NCI-H2196 treated with DMSO at 0.1 percent for 48 hours (cell line): Measurements from ENCODE around the gene MAGEF1.
"Not testable (repeated sequence)": the region's sequence is repeated elsewhere in the genome, so short reads cannot be mapped to it uniquely, and the experiment has no call there.

Source experiments
- DNase-seq: peaks from one replicate; lab custom pipeline; 2025; ENCODE audit not compliant: unreplicated experiment; lab: John Stamatoyannopoulos, UW

MAGEF1 gene

DNA sequence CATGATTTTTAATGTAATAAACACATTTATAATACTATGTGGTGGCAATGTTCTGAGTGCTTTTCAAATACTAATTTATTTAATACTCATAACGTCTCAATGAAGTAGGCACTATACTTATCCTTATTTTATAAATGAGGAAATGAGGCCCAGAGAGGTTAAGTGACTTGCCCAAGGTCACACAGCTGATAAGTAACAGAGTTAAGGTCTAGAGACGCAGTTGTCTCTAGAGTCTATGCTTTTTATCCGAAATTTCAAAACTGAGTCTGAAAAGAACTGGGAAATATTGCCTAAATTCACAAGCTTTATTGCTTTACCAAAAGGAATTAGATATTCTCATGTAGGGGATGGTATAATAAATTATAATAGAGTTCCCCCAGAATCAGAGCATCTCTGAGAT, 31.4 kb upstream of the MAGEF1 start:
- DNase-seq = no peak

DNA sequence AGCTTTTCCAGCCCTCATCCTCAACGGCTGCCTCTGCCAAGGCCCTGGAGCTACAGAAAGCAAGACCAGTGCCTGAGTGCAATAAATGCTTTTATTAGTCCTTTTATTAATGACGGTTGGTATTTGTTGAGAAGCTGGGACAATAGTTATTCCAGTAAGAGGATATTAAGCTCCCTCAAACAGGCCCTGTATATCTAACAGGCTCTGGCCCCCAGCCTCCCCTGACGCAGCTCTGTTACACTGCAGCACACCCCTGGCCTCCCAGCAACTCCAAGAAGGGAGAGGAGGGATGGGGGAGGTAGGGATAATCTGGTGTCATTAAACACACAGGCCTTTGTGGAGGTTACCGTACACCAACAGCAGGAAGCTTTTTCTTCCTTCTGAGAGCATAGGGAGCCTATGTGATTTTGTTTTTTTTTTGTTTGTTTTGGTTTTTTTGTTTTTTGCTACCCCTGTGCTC, 30.8 kb upstream of the MAGEF1 start:
- peak; percentile 63 for DNase-seq

DNA sequence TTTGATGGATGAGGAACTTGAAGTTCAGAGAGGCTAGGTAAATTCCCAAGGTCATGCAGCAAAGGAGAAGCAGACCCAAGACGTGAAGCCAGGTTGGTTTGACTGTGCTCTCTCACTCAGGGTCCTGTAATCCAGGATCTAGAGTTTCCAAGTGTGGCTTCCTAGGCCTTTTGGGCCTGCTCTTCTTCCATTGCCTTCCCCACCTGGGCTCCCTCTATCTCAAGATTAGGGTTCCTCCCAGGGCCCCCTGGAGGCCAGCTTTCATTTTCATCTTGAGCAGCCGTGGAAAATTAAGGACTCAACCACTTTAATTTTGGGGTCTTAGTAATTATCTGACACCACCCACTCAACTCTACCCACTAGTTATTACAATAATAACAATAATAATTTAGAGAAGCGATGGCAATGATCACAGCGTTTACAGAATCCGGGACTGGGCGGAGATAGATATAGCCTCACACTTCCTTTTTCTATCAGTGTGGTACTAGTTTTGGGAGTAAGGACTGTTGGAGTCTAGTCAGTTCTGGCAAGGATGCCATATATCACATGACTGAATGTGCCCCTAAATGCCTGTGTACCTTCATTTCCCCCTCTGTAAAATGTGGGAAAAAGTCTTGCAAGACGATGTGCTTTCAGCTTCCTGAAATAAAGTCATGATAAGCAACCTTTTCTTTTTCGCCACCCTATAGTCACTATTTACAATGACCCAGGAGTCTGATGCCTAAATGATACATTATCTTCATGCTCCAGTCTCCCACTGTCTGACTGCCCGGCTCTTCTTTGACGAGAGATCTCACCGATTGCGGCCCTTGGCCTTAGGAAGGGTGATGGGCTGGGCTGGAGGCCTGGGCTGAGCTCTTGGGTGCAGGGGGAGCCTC, 30.2 kb upstream of the MAGEF1 start:
- no peak for DNase-seq

DNA sequence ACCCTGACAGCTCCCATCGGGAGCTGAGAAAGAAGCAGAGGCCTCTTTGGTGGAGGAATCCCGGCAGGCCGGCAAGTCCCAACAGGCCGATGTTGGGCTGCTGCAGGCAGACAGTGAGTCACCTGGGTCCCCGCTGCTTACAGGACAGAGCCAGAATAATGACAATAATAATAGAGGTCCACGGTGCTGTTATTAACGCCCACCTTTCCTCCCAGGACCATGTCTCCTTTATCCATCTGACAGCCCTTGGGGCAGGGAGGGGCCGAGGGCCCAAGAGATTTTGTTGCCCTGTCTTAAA, 29.3 kb upstream of the MAGEF1 start:
- no peak for DNase-seq

DNA sequence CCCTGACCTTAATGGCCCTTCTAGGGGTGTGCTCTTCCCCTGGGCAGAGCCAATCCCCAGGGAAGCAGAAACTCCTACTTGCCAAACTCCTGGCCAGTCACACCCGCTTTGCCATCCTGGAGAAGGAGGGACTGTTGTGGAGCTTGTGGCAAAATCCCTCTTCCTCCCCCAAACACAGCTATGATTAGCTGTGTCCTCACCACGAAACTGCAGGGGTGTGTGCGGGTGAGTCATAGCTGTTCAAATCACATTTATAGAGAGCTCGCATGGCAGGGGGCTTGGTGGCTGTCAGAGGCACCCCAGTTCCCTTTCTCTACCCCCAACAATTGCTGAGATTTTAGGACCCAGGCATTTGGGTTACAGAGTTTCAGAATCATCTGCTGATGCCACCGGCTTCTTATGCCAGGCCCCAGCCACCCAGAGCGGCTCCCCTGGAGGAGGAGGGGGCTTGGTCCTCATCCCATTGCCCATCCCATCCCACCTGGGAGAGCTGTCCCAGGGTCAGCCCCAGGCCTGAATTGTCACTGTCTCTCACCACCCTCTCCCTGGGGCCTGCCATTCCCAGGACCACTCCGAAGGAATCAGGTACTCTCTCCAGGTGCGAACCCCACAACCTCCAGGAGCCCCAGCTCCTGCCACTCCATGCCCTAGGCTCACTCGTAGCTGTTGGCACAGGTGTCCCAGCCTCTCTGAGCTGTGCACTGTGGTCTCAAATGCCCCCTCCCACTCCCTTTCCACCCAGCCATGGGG, 28.8 kb upstream of the MAGEF1 start:
- DNase-seq = no peak

DNA sequence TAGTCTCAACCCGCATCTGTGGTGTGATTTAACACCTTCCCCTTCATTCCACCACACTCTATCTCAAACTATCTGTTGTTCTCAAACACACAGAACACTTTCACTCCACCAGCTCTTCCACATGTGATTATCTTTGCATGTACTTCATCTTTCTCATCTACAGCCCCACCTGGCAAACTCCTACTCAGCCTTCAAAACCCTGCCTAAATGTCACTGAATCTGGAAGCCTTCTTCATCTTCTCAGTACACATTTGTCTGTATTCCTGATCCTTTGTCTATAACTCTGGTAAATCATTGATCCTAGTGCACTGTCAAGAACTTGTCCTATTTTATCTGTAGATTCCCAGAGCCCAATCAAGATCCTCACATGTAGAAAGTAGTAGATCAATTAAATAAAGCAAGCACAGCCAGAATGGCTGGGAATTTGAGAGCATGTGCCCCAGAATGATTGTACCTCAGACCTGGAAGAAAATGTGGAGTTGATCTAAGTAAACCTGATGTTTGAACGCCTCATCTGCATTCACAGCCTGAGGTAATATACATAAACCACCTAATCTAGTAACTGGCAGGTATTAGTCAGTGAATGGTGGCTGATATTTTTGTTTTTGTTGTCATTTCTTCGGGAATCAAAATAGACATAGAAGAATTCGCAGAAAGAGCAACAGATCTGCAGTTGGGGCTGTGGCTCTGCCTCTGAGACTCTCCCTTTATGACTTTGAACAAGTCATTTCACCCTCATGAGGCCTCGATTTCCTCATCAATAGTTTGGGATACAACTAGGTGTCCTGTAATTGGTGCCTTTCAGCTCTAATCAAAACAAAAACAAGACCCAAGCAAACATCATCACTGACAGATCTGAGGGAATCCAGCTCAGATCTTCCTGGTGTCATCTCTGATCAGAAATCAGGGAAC, 28.0 kb upstream of the MAGEF1 start:
- DNase-seq = no peak

DNA sequence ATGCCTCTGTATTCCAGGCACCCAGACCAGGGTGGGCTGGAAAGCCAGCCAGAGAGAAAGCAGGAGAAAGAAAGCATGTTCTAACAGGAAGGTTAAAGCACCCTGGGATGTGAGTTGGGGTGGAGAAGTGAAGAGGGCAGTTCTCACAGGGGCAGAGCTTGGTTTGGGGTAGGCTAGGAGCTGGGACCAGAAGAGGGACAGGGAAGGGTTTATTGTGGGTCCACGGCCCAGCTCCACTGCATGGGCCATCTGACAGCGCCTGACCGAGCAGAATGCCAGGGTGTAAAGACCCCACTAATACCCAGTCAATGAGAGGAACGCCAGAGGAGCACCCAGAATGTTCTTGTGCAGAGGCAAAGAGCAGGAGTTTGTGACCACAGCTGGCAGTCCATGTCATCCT, 27.1 kb upstream of the MAGEF1 start:
- no peak for DNase-seq

DNA sequence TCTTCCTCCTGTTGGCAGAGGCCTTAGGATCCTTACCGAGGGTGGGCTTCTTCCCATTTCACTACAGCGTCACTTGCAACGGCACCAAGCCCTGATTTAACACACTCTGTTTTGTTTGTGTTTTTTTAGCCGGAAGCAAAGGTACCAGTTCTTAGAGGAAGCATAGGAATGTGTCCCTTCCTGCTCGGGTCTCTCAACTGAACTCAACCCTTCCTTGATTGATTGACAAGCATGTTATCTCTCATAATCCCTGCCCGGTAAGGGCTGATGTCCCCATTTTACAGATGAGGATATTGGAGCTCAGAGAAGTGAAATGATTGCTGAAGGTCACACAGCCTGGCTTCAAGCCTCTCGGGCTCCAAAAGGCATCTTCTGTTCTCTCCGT, 26.6 kb upstream of the MAGEF1 start:
- no peak for DNase-seq

DNA sequence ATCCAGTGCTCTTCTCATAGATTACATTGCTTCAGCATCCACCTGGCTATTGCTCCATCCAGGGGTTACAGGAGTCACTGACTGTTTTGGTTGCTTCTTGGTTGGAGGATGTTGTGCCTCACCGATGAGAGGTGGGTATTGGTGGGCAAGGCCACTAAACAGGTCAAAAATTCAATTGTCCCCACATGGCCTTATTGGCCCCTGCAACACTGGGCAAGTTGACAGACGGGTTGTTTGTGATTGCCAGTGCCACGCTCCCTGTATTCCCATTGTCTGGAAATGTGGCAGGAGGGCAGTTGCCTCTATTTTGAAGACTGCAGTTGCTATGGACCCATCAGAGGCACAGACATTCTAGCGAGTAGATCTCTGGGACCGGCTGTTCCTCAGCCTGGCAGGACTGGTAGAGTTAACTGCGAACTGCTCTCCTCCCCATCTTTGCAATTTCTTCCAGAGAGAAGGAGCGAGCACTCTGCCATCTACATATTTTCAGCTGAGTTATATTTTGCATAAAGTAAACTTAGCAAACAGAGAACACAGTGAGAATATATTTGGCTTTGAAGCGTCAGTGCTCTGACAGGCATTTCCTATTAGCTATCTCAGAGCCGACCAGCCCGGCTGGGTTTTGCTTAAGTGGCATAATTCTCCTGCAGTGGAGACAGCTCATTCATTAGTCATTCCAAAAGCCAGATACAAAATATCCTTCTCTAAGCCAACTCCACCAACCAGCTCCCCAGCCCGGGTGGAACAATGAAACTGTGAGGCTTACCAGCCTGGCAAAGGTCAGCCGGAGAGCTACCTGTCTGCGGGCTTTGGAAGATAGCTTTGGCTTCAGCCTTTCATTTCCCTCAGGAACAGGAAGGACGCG, 26.0 kb upstream of the MAGEF1 start:
- no peak for DNase-seq

DNA sequence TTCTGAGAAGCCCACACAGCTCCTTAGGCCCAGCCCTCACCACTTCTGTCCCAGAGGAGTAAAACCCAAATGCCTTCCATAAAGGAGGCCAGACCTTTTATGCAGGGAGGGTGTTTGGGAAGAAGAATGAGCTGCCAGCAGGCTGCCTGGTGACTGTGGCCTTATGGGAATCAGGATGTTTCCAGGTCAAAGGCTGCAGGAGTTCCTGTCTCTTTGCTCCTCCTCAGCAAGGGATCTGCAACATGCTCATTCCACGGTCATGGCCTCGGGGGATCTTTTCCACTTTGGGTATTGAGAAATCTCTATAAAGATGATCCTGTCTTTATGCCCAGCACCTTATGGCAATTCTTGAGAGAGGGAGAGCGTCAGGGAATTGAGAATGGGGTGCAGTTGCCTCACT, 25.2 kb upstream of the MAGEF1 start:
- DNase-seq = no peak

DNA sequence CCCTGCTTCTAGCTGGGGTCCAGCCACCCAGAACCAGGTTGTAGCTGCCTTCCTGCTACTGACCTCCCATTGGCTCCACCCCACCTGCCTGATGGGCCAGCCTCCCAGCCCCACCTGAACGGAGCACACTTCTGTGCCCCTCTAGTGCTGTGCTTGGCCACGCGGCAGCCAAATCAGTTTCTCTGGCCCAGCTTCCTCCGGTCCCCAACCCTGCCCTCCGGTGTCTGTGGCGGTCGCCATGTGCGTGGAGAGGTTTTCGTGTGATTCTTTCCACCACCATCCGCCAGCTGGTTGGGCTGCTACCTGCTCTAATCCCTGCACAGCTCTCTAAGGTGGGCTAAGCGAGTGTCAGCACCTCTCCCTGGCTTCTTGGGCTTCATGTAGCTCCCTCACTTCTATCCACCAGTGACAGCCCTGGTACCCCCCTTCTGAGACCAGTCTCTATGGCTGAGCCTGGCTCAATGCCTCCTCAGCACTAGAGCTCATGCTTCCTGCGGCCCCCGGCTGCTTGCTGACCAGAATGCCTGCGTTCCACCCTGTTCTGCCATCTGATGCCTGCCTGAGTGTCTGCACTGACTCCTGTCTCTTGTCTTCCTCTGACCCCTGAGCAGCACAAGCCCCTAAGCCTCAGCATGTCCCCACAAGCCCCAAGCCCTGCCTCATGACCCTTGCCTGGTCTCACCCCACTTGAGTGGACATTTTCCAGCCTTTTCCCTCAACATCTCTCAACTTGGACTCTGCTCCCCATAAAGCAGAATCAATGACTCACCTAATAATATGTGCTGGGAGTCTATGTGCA, 23.2 kb upstream of the MAGEF1 start:
- no peak for DNase-seq

DNA sequence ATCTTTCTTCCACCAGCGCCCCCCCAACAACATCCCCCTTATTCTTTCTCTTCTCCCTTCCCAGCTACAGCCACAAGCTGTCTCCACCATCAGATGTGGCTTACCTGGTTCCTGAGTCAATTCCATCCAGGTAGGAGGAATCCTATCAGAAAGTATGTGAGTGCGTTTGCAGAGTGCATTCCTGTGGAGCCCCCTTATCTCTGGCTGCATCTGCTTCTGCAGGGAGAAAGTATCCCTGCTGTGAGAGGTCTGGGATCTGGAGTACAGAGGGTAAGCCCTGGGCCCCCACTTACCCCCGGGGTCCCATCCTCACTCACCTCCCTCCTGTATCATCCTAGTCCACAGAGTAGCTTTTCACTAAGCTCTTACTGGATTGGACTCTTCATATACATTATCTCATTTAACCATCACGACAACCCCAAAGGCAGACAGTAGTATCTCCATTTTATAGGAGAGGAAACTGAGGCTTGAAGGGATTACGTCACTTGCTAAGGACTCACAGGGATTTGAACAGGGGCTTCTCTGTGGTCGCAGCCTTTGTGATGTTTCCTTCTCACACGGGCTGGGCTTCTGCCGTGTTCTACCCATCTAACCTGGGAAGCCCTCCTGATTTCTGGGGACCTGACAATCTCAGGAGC, 22.2 kb upstream of the MAGEF1 start:
- no peak for DNase-seq

DNA sequence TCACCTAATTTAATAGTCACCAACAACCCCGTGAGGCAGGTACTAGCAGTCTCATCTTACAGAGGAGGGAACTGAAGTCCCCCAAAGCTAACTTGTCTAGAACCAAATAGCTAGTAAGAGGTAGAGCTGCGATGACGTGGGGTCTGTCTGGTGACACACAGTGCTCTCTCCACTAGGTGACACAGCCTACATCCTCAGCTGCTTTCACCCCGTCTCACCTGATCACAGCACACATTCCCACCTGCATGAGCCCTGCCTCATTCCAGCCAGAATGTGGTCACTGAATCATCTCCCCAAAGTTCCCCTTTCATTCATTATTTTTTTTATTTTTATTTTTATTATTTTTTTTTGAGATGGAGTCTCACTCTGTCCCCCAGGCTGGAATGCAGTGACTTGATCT, 21.3 kb upstream of the MAGEF1 start:
- no peak for DNase-seq

DNA sequence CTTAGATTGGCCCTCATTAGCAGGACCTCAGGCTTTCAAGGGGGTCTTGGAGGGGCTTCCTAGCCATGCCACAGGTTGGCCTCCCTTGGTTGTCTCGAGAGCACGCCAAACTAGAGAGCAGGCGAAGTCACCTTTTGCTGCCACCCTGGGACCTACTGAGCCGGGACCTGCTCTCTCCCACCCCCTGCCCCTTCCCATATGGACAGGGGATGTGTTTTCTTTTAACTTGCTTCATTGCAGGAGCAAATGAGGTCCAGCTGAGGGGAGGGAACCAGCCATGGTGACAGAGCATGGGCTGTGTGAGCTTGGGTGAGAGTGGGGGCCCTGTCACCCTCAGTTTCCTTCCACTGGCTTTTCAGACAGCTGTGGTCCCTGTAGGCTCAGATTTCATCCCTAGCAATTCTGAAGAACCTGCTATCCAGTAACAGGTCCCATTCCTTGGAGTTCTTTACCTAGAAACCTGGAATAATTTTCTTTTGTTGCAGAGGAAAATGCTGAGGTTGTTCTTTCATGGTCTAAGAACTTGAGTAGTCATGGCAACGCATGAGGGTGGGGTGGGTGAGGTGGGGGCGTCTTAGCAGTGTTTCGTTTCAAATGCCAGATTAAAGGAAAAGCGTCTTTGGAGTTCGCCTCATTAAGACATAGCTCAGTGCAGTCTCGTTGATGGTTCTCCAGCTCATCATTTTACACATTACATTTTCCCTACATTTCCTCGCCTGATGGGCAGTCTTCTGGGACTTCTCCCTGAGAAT, 20.1 kb upstream of the MAGEF1 start:
- no peak for DNase-seq

DNA sequence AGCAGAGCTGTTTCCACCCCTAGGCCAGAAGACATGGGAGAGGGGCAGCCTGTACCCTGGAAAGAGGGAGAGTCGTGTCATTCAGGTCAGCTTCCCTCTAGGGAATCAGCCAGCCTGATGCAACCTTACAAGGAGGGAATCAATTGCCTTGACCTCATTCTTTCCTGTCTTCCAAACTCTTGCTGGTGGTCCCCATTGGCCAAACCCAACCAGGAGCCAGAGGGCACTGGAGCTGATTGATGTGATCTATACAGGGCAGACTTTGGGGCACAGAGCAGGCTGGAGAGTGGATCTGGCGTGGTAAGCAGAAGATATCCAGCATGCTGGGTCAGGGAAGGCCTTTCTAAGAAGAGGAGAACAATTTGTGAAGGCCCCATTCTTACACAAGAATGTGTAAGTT, 19.1 kb upstream of the MAGEF1 start:
- DNase-seq = no peak

DNA sequence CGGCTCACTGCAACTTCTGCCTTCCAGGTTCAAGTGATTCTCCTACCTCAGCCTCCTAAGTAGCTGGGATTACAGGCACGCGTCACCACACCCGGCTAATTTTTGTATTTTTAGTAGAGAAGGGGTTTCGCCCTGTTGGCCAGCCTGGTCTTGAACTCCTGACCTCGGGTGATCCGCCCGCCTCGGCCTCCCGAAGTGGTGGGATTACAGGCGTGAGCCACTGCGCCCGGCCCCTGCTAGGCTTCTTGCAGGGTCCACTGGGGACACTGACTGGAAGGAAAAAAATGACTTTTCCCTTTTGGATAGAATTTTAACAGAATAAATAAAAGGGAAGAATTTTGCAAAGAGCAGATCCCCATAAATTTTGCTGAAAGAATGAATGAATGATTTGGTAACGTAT, 17.3 kb upstream of the MAGEF1 start:
- DNase-seq = not testable (repeated sequence)

DNA sequence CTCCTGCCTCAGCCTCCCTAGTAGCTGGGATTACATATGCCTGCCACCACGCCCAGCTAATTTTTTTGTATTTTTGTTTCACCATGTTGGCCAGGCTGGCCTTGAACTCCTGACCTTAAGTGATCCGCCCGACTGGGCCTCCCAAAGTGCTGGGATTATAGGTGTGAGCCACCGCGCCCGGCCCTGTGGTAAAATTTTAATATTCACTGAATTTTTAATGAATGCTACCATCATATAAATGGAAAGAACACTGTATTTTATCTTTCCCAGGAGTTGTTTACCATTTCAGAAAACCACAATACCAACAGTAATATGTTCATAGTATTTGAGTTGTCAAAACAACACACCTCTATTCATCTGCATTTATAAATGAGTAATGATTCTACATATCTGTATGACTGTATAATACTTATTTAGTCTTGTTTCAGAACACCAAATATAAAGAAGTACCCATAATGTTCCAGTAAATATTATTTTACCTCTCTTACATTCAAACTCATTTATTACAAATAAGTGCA, 16.2 kb upstream of the MAGEF1 start:
- DNase-seq = no peak

DNA sequence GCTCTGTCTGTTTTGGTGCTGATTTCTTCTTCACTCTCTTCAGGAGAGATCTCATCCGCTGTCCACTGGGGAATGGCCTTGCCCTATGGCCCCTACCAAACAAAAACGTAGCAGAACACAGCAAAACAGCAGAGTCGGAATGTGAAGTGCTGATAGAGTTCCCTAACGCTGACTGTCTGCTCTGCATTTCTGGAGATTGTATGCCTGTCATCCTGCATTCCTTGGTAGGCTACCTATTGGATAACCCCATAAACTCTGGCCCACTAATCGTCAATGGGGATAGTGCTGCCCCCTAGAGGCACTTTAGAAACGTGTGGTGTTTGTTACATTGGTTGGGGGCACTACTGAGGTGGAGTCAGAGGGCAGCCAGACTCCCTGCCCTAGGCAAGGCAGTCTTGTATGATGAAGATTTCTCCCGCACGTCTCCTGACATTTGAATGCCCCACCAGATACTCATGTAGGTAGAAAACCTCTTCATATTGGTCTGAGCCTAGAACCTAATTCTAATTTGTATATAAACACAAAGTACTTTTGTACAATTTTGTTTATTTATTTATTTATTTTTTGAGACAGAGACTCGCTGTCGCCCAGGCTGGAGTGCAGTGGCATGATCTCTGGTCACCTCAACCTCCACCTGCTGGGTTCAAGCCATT, 15.6 kb upstream of the MAGEF1 start:
- DNase-seq = peak; percentile 65
